Stimulated activated CD4-positive, alpha-beta T cell treated with anti-CD3 and anti-CD28 coated beads, Interleukin-12 subunit alpha, Interleukin-12 subunit beta, amount 100 ng/mL, for 48 hours (primary cell): ENCODE measurements around the gene POLR1E.
"Not testable (repeated sequence)": the region's sequence is repeated elsewhere in the genome, so short reads cannot be mapped to it uniquely, and the experiment has no call there.

Experiments
- DNase-seq, 3 donors: peaks; one replicate each; pipeline ENCODE4 v3.0.0-alpha.2; 2020; ENCODE audit warnings: low read depth in 2 of 3, low spot score in 1 of 3

The POLR1E gene

DNA sequence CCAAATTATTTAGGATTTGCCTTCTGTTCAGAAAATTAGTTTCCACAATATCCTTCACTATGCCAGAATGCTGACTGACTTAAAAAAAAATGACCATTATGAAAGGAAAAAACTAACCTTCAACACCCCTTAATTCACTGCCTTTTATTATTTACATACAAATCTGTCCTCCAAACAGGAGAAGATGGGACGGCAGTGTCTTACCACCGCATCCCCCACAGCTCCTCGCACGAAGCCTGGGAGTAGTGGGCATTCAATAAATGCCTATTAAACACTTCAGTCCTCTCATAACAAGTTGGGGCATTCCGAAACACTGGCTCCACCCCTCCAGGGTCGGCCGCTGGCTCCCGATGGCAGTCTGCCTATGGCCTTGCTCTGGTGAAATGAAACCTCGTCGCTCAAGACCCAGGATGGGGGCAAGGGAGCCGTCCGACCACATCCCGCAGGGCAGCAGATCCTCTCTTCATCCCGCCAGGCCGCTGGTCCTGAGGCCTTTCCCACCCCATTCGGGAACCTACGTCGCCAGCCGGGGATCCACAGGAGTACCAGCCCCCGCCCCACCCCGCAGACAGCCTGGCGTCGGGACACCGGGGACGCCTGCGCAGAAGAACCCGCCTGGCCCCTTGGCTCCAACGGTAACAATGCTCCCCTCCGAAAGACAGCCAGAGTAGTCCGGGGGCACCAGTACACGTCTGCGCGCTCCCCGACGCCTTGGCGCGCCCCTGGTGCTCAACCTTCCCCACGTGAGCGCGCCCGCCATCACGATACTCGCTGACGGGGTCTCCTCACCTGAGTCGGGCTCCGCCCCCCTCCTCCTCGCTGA is 21.1 kb upstream of the POLR1E start:
- peak; percentile 42 to 61 (median 44) for DNase-seq

DNA sequence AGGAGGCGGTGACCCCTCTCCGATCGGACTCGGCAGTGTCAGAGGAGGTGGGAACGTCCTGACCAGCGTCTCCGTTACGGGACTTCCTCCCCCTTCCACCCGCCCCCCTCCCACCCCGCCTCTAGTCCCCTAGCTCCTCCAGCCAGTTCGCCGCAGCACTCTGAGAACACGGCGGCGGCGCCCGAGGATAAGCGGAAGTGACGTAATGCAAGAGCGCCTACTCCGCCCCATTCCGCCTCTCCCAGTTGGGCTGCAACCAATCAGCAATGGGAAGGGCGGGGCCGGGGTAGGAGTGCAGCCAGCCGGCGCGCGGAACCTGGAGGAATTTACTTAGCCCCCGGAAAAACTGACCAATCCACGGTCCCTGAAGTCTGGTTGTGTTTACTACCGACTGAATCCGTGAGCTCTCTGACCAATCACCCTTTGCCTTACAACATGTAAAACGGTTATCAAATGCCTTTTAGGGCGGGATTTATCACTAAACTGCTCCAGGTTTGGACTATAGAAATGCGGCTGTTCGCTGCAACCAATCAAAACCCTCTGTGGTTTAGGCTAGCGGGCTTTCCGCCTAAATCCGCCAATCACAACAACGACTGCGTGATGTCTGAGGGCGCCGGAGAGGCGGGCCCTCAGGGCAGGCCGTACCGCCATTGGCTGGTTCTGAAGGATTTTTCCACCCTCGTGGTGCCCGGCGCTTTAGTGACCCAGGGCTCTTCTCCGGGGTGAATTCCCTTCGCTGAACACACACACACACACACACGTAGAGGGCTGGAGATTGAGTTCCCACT is 20.3 kb upstream of the POLR1E start, which contains the start of gene ZBTB5:
Gene ZBTB5 (minus strand): TSS at position 202 of the 788 bp plus-strand sequence. CDS start 22,899 bp downstream, outside the sequence.
- DNase-seq, result peak; percentile 95 to 99 (median 98)

GRCh38 chr9:37466037-37466709 is 19.6 kb upstream of the POLR1E start:
- peak in 2 of 3 donors; percentile 23 to 28 for DNase-seq

- DNase-seq, result not testable (repeated sequence)
Observed at GRCh38 chr9:37467530-37467929, 18.2 kb upstream of the POLR1E start.

DNA sequence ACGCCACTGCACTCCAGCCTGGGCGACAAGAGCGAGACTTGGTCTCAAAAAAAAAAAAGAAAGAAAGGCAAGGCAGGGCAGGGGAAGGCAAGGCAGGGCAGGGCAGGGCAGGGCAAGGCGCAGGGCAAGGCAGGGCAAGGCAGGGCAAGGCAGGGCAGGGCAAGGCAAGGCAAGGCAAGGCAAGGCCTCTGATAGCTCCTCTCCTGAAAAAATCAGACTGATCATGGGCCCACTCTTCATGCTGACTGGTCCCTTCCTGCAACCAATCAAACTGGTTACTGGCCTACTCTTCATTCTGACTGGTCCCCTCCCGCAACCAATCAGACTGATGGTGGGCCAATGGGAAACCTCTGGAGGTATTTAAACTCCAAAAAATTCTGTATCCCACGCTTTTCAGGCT is 17.1 kb upstream of the POLR1E start:
- DNase-seq, result no peak

- DNase-seq, result no peak
Observed at GRCh38 chr9:37471942-37472684, 13.6 kb upstream of the POLR1E start.

DNA sequence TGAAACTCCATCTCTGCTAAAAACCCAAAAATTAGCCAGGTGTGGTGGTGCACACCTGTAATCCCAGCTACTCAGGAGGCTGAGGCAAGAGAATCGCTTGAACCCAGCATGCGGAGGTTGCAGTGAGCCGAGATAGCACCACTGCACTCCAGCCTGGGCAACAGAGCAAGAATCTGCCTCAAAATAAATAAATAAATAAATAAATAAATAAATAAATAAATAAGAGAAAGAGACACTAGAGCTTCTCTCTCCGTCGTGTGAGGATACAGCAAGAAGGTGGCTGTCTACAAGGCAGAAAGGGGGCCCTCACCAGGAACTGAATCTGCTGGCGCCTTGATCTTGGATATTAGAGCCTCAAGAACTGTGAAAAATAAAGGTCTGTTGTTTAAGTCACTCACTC is 11.8 kb upstream of the POLR1E start:
- not testable (repeated sequence) for DNase-seq

GRCh38 chr9:37474438-37474837 is 11.3 kb upstream of the POLR1E start:
- DNase-seq, result no peak

GRCh38 chr9:37476930-37477329 is 8.8 kb upstream of the POLR1E start:
- DNase-seq, result no peak

- not testable (repeated sequence) for DNase-seq
Observed at GRCh38 chr9:37477443-37477842, 8.3 kb upstream of the POLR1E start.

DNA sequence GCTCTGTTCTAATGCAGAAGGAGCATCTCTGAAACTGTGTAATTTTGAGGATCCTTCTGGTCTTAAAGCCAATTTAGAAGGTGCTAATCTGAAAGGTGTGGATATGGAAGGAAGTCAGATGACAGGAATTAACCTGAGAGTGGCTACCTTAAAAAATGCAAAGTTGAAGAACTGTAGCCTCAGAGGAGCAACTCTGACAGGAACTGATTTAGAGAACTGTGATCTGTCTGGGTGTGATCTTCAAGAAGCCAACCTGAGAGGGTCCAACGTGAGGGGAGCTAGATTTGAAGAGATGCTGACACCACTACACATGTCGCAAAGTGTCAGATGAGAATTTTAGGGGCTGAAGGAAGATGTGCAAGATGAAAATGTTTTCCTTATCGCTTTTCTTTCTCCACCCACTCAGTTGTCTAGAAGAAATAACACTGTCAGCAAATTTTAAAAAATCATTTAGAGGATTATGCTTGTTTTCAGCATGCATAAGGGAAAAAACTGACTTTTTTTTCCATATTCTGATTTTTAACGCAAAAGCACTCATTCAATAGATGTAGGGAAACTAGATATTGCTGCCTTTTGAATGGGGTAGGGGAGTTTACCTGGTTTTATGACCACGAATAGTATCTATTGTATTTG is 7.6 kb upstream of the POLR1E start:
- not testable (repeated sequence) for DNase-seq

GRCh38 chr9:37480759-37481158 is 5.0 kb upstream of the POLR1E start:
- no peak for DNase-seq

DNA sequence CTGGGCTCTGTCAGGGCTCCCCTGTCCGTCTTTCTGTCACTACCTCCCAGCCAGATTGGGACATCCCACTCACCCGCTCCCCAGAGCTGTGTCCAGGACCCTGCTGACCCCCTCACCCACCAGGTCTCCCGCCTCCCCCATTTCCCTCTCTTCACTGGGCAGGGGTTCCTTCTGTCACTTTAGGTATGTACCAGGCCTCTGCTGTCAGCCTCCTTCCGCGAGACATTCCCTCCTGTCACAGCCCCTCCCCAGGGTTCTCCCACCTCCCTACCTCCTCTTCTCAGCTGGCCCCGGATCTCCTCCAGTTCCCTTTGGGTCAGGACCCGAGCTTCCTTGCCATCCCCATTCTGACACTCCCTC is 488 bp downstream of the POLR1E start:
- peak in 1 of 3 donors; percentile 14 for DNase-seq

DNA sequence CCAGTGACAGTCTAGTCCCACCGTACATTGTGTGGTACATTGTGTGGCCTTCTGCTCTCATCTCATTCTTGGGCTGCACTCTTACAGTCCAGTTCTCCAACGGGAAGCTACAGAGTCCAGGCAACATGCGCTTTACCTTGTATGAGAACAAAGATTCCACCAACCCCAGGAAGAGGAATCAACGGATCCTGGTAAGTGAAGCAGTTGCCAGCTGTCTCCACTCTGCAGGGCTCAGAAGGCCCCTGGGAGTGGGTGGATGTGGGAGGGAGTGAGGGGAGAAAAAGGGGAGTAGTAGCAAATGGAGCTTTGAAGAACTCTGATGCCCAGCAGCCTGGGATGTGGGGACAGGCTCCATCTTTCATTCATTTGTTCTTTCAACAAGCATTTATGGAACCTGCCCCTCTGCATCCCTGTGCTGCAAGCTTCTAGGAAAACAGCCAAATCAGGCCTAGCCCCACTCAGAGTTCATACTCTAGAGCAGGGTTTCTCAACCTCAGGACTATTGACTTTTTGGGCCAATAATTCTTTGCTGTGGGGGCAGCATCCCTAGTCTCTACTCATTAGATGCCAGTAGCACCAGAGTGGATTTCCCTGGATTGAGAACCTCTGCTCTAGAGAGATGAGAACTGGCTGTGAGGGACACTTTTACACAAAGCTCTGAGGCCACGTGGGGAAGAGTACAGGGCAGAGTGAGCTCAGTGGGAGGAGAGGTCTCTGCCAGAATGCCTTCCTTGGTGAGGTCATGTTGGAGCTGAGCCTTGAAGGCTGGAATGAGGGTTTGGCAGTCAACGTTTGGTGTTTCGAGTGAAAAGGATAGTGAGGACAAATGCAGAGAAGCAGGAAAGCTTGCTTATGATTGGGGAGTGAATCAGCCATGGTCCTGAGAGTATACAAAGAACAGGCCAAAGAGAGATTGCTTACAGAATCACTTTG is 1.1 kb downstream of the POLR1E start:
- no peak for DNase-seq

GRCh38 chr9:37491939-37492338 is 6.2 kb downstream of the POLR1E start:
- no peak for DNase-seq

- DNase-seq, result no peak
Observed at GRCh38 chr9:37495571-37495970, 9.8 kb downstream of the POLR1E start.

DNA sequence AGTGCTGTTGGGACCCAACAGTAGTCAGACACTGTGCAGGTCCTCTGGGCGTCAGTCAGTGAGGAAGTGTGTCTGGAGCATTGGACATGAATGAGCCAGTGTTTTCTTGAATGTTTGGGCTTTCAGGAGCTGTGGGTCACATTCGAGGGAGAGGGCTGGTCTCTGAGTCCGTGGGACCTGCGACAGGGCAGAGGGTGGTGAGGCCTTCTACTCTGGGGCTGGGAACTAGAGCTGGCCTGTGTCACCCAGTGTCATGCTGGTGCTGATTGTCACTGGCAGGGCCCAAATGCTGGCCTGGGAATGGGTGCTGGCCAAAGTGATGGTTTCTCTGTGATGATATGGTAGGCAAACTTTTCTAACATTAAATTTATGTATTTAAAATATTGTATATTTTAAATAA is 10.3 kb downstream of the POLR1E start:
- no peak for DNase-seq

GRCh38 chr9:37497320-37497719 is 11.6 kb downstream of the POLR1E start:
- no peak for DNase-seq

DNA sequence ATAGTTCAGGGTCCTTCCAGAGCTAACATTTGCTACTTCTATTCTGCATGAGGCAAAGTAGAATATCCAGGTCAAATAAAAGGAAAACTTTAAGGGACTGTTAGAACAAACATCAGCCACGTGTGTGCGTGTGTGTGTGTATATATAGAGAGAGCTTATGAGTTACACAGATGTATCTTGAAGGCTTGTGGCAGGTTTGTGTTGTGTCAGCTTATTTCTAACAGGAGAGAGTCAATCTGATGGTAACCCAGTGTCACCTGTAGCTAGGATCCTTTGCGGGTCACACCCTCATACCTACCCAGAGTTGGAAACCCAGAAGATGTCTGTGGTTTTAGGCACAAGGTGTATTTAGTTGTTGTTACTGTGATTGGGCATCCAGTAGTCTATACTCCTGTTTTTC is 12.7 kb downstream of the POLR1E start:
- DNase-seq, result no peak
